Ovary (tissue), 9 donors: ENCODE measurements around the gene NVL. TPM values are rescaled to one million over a fixed set of nuclear protein-coding genes. Genes with fewer than 3 reads are reported as not detected.
"Not testable (repeated sequence)": the region's sequence is repeated elsewhere in the genome, so short reads cannot be mapped to it uniquely, and the experiment has no call there.

Experiments used
- DNase-seq, 5 donors: peaks; one replicate each; pipeline ENCODE4 v3.0.0-alpha.2; 2019 to 2020
- H3K27ac ChIP-seq, 2 donors: fragments of 200-600 bp; one replicate each; pipeline versions ENCODE4 v1.5.1 to v1.8.0; 2019 to 2022
- H3K27me3 ChIP-seq: fragments of 200-600 bp; one replicate; pipeline ENCODE4 v1.8.0; 2022
- H3K36me3 ChIP-seq: fragments of 200-600 bp; sonication (generic); one replicate; pipeline ENCODE4 v1.5.1; 2019
- H3K4me1 ChIP-seq: one replicate; pipeline ENCODE4 v1.8.1; 2013; ENCODE audit warnings: mild to moderate bottlenecking, moderate library complexity; ENCODE audit not compliant: insufficient read depth
- H3K4me3 ChIP-seq: fragments of 200-600 bp; sonication (generic); one replicate; pipeline ENCODE4 v1.5.1; 2017
- H3K9me3 ChIP-seq, 2 donors: fragments of 200-600 bp in 1 of 2; sonication (generic) in 1 of 2; one replicate each; pipeline versions ENCODE4 v1.5.1 to v1.8.1; 2013 to 2019; ENCODE audit warnings: mild to moderate bottlenecking in 1 of 2, moderate library complexity in 1 of 2
- CTCF ChIP-seq, 3 donors: fragments of 450-650 bp in 2 of 3; fragments of 200-600 bp in 1 of 3; IDR thresholded peaks; one replicate each; pipeline versions ENCODE4 v1.5.1 to v1.8.0; 2016 to 2022; ENCODE audit warnings: antibody characterized with exemption in 3 of 3, mild to moderate bottlenecking in 1 of 3
- EP300 ChIP-seq: sonication (generic); formaldehyde crosslinking; IDR thresholded peaks from one replicate; pipeline ENCODE4 v1.6.1; 2017; ENCODE audit warnings: antibody characterized with exemption
- POLR2A ChIP-seq: fragments of 450-650 bp; IDR thresholded peaks from one replicate; pipeline ENCODE4 v1.6.1; 2017; ENCODE audit warnings: antibody characterized with exemption, mild to moderate bottlenecking, moderate library complexity
- WGBS, 3 donors: extraction: QIAGEN DNeasy Blood & Tissue Kit in 1 of 3; methylation state at CpG; one replicate each; pipeline versions ENCODE4 v1.1.5 to v1.1.7; 2013 to 2017; 5-methylcytosine and 5-hydroxymethylcytosine counted together
- intact Hi-C, 4 donors: fragments of 100-400 bp; cut with DNase I; formaldehyde crosslinking; loops; one replicate each; pipeline versions ENCODE4 v1.11.0 to v1.15.1; 2022 to 2023
- polyA plus RNA-seq, 2 donors: library from polyadenylated mRNA; stranded (reverse); fragments of 200-250 nt in 1 of 2; fragments of 350-450 nt in 1 of 2; fragmentation: Illumina TruSeq in 1 of 2; extraction: RNeasy Lipid Tissue Mini Kit (QIAGEN cat#74804) in 1 of 2; gene quantifications; one replicate each; pipeline ENCODE4 v1.2.3, GENCODE V29; 2013 to 2014
- total RNA-seq, 7 donors: library from RNA; depleted of rRNA in 2 of 7; stranded (reverse); fragments of >200 nt in 2 of 7; fragmentation: NEBNext Ultra II Directional in 3 of 7; extraction: Animal tissue kit (Norgen Biotek cat#: 25700) in 3 of 7; gene quantifications; one replicate each; pipeline versions ENCODE4 v1.1.0 to v1.2.4, GENCODE V29; 2016 to 2023
- donor health status: DM: no; HTN: no; CAD: no; lungs with moderate emphysema.
- donor health status: DM: no; HTN: no; CAD: no.
- donor health status: Bipolar disorder and iron deficiency.
- donor health status: DM: yes; HTN: yes; CAD: no.
- donor health status: DM: no; HTN: no; CAD: no.
- donor health status: DM: yes; HTN: yes; CAD: no.

NVL gene
- total and polyA plus RNA-seq, 9 donors = 15.4 to 31.9 (median 23.4) TPM

GRCh38 chr1:224312025-224312424, 17.9 kb downstream of the NVL start:
- DNase-seq = no peak
- TF ChIP-seq CTCF (IDR thresholded peaks at IDR 0.05) (no peak), POLR2A (no peak), EP300 (no peak)
- Histone ChIP-seq H3K9me3 (no peaks in the 10 kb centered on the region), H3K4me3 (no peak overlapping the region), H3K4me1 (no peaks in the 10 kb centered on the region), H3K27me3 (no peaks in the 10 kb centered on the region), H3K36me3 (no peaks in the 10 kb centered on the region), H3K27ac (no peak overlapping the region)
- intact Hi-C loops = no loop called here
- 84 to 95% (median 87%) methylated on average over 2 of the region's 2 CpGs for WGBS, 3 donors

- H3K4me1 ChIP-seq, H3K36me3 ChIP-seq, DNase-seq, intact Hi-C loops, H3K27ac ChIP-seq, H3K27me3 ChIP-seq, H3K4me3 ChIP-seq, H3K9me3 ChIP-seq: not testable (repeated sequence)
- WGBS, 3 donors = 88 to 97% (median 96%) methylated on average over 1 of the region's 1 CpG
Measured at GRCh38 chr1:224311503-224311902, 18.5 kb downstream of the NVL start.

GRCh38 chr1:224308064-224308463, 21.9 kb downstream of the NVL start:
- DNase-seq = no peak
- no peak overlapping the region for H3K4me3 ChIP-seq
- intact Hi-C loops = no loop called here
- H3K27ac ChIP-seq = no peak overlapping the region
- H3K27me3 ChIP-seq = no peaks in the 10 kb centered on the region
- H3K4me1 ChIP-seq = no peaks in the 10 kb centered on the region
- 87 to 92% (median 89%) methylated on average over 3 of the region's 3 CpGs for WGBS, 3 donors
- TF ChIP-seq POLR2A (no peak), EP300 (no peak), CTCF (IDR thresholded peaks at IDR 0.05) (no peak)
- H3K9me3 ChIP-seq = no peaks in the 10 kb centered on the region
- H3K36me3 ChIP-seq = no peaks in the 10 kb centered on the region

- no peak overlapping the region for H3K4me3 ChIP-seq
- no peaks in the 10 kb centered on the region for H3K36me3 ChIP-seq
- 56 to 60% (median 59%) methylated on average over 2 of the region's 2 CpGs for WGBS, 3 donors
- H3K27ac ChIP-seq = no peak overlapping the region
- TF ChIP-seq CTCF (IDR thresholded peaks at IDR 0.05) = no peak
- no peak for DNase-seq
- intact Hi-C loops = no loop called here
- H3K27me3 ChIP-seq = no peaks in the 10 kb centered on the region
- no peaks in the 10 kb centered on the region for H3K4me1 ChIP-seq
- no peaks in the 10 kb centered on the region for H3K9me3 ChIP-seq
Measured at GRCh38 chr1:224304767-224305166, 25.2 kb downstream of the NVL start.

- no peaks in the 10 kb centered on the region for H3K27me3 ChIP-seq
- intact Hi-C loops = no loop called here
- TF ChIP-seq EP300 (no peak), POLR2A (no peak), CTCF (IDR thresholded peaks at IDR 0.05) (no peak)
- H3K27ac ChIP-seq = no peak overlapping the region
- H3K36me3 ChIP-seq = no peaks in the 10 kb centered on the region
- no peaks in the 10 kb centered on the region for H3K9me3 ChIP-seq
- WGBS, 3 donors = 89 to 94% (median 94%) methylated on average over 7 of the region's 7 CpGs
- no peak overlapping the region for H3K4me3 ChIP-seq
- DNase-seq = no peak
- no peaks in the 10 kb centered on the region for H3K4me1 ChIP-seq
Measured at GRCh38 chr1:224302947-224303346, 27.0 kb downstream of the NVL start.
